ENCODE data around the gene PPA1.
"Not testable (repeated sequence)": the region's sequence is repeated elsewhere in the genome, so short reads cannot be mapped to it uniquely, and the experiment has no call there.

Gene PPA1

GRCh38 chr10:70166394-70166793 lies 66.8 kb downstream of the PPA1 start:
- DNase-seq, result no peak

GRCh38 chr10:70164163-70164562 lies 69.1 kb downstream of the PPA1 start:
- DNase-seq, result no peak

- no peak for DNase-seq
Measured at GRCh38 chr10:70163448-70163847, 69.8 kb downstream of the PPA1 start.

GRCh38 chr10:70162892-70163201 lies 70.4 kb downstream of the PPA1 start:
- DNase-seq, result no peak

- DNase-seq, result no peak
Measured at GRCh38 chr10:70162151-70162891, 70.9 kb downstream of the PPA1 start.

- DNase-seq, result no peak
Measured at GRCh38 chr10:70160798-70161197, 72.4 kb downstream of the PPA1 start.

GRCh38 chr10:70159366-70159765 lies 73.9 kb downstream of the PPA1 start:
- DNase-seq, result not testable (repeated sequence)

- no peak for DNase-seq
Measured at GRCh38 chr10:70158113-70158512, 75.1 kb downstream of the PPA1 start.

GRCh38 chr10:70155255-70155838 lies 77.9 kb downstream of the PPA1 start:
- no peak for DNase-seq
